ENCODE measurements around the gene REV1.

REV1 gene

GRCh38 chr2:99469394-99469793 is 20.4 kb downstream of the REV1 start:
- TF ChIP-seq FOXP2 (optimal IDR thresholded peaks at IDR 0.05; ENCODE audit: borderline replicate concordance, extremely low read depth, extremely low read length, insufficient read depth): no peak
- TF ChIP-seq REST (IDR thresholded peaks at IDR 0.05; ENCODE audit: insufficient read depth in 1 of 2, low read depth in 2 of 2, low read length in 2 of 2): no peak
- no peak for TF ChIP-seq POLR2AphosphoS5 (IDR thresholded peaks at IDR 0.05; ENCODE audit: low read depth, low read length)
- no peak for TF ChIP-seq TAF1 (IDR thresholded peaks at IDR 0.05; ENCODE audit: borderline replicate concordance, insufficient read depth, low read length)

- TF ChIP-seq TAF1 (IDR thresholded peaks at IDR 0.05; ENCODE audit: borderline replicate concordance, insufficient read depth, low read length) (no peak), FOXP2 (optimal IDR thresholded peaks at IDR 0.05; ENCODE audit: borderline replicate concordance, extremely low read depth, extremely low read length, insufficient read depth) (no peak), POLR2AphosphoS5 (IDR thresholded peaks at IDR 0.05; ENCODE audit: low read depth, low read length) (no peak), SIN3A (IDR thresholded peaks at IDR 0.05; ENCODE audit: borderline replicate concordance, insufficient read depth, low read length) (no peak), REST (IDR thresholded peaks at IDR 0.05; ENCODE audit: insufficient read depth in 1 of 2, low read depth in 2 of 2, low read length in 2 of 2) (no peak)
Measured at GRCh38 chr2:99468155-99468554, 21.7 kb downstream of the REV1 start.

GRCh38 chr2:99467390-99467789 is 22.4 kb downstream of the REV1 start:
- TF ChIP-seq POLR2AphosphoS5 (IDR thresholded peaks at IDR 0.05; ENCODE audit: low read depth, low read length) (no peak), TAF1 (IDR thresholded peaks at IDR 0.05; ENCODE audit: borderline replicate concordance, insufficient read depth, low read length) (no peak), SIN3A (IDR thresholded peaks at IDR 0.05; ENCODE audit: borderline replicate concordance, insufficient read depth, low read length) (no peak), FOXP2 (optimal IDR thresholded peaks at IDR 0.05; ENCODE audit: borderline replicate concordance, extremely low read depth, extremely low read length, insufficient read depth) (no peak), REST (IDR thresholded peaks at IDR 0.05; ENCODE audit: insufficient read depth in 1 of 2, low read depth in 2 of 2, low read length in 2 of 2) (no peak)

DNA sequence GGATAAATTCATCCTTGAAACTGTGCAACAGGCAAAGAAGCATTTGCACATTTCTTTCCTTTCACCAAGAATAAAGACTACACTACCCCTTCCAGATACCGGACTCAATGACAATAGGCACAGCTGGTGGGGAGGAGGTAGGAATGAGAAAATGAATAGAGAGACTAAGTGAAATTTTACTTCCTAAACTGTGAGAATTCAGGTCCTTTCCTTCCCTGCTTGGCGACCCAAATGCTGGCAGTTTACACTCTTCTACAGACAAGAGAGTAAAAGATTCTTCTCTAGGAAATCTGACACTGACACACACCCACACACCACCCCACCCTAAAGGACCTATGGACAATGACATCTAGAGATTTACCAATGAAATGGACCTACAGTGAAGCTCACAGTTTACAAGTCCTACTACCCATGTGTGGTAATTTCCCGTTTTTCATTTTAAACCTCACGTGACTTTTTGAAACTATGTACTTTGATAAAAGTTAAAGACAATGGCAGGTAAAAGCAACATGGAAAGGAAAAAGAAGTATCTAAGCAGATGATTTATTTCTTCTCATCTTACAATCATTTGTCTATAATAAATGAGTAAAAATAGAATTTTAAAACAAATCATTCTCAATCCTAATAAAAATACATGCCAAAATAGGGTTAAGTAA is 27.9 kb downstream of the REV1 start:
- no peak for TF ChIP-seq FOXP2 (optimal IDR thresholded peaks at IDR 0.05; ENCODE audit: borderline replicate concordance, extremely low read depth, extremely low read length, insufficient read depth)
- no peak for TF ChIP-seq SIN3A (IDR thresholded peaks at IDR 0.05; ENCODE audit: borderline replicate concordance, insufficient read depth, low read length)
- TF ChIP-seq REST (IDR thresholded peaks at IDR 0.05; ENCODE audit: insufficient read depth in 1 of 2, low read depth in 2 of 2, low read length in 2 of 2): no peak
- TF ChIP-seq TAF1 (IDR thresholded peaks at IDR 0.05; ENCODE audit: borderline replicate concordance, insufficient read depth, low read length): no peak
- TF ChIP-seq POLR2AphosphoS5 (IDR thresholded peaks at IDR 0.05; ENCODE audit: low read depth, low read length): no peak
